ENCODE measurements around the gene KCNJ4.

Gene KCNJ4

GRCh38 chr22:38455076-38455529 lies at the start of gene KCNJ4:
Gene KCNJ4, minus strand, starts transcription at chr22:38455199. Its CDS starts 27,067 bp downstream, at chr22:38428132.
- Histone ChIP-seq H3F3A (ENCODE audit: insufficient read depth, low read length) (no peaks in the 10 kb centered on the region), H3K36me3 (replicated peaks; ENCODE audit: insufficient read depth, low read length) (no peaks in the 10 kb centered on the region), H3K4me2 (ENCODE audit: low read depth, low read length) (peak within 1 kb of the TSS; percentile 52; the same call in 1 of the 2 replicates), H3K9me2 (replicated peaks; ENCODE audit: insufficient read depth, low read length) (no peaks in the 10 kb centered on the region), H2AFZ (ENCODE audit: low read length) (no peak within 1 kb of the TSS), H3K27ac (ENCODE audit: low read length) (no peak within 1 kb of the TSS), H3K4me1 (ENCODE audit: low read length) (no peaks in the 10 kb centered on the region), H3K27me3 (replicated peaks; ENCODE audit: insufficient read depth, low read length) (peaks cover 77% of the 10 kb centered on the region), H3K9me3 (replicated peaks; ENCODE audit: insufficient read depth, low read length) (no peaks in the 10 kb centered on the region), H3K4me3 (ENCODE audit: low read length) (peak within 1 kb of the TSS; percentile 13; the same call in 1 of the 2 replicates), H3K9ac (ENCODE audit: low read length) (no peak within 1 kb of the TSS), H3K79me2 (ENCODE audit: low read length) (no peaks in the 10 kb centered on the region), H4K20me1 (ENCODE audit: insufficient read depth, low read length) (no peaks in the 10 kb centered on the region)
- TF ChIP-seq CTCF (IDR thresholded peaks at IDR 0.05; ENCODE audit: low read length) = no peak
- DNase-seq = no peak

GRCh38 chr22:38503021-38503420 lies 48.0 kb upstream of the KCNJ4 start:
- no peak overlapping the region for H2AFZ ChIP-seq (ENCODE audit: low read length)
- H3K9ac ChIP-seq (ENCODE audit: low read length) = no peak overlapping the region
- H3K27ac ChIP-seq (ENCODE audit: low read length) = no peak overlapping the region
- no peaks in the 10 kb centered on the region for H3K9me3 ChIP-seq (replicated peaks; ENCODE audit: insufficient read depth, low read length)
- no peaks in the 10 kb centered on the region for H3K27me3 ChIP-seq (replicated peaks; ENCODE audit: insufficient read depth, low read length)
- H3K4me1 ChIP-seq (ENCODE audit: low read length) = peaks cover 18% of the 10 kb centered on the region
- no peak for TF ChIP-seq CTCF (IDR thresholded peaks at IDR 0.05; ENCODE audit: low read length)
- TF ChIP-seq EZH2phosphoT487 (IDR thresholded peaks at IDR 0.05; ENCODE audit: low read length) = no peak
- no peak for TF ChIP-seq EZH2 (optimal IDR thresholded peaks at IDR 0.05; ENCODE audit: low read depth, low read length)
- H3K9me2 ChIP-seq (replicated peaks; ENCODE audit: insufficient read depth, low read length) = no peaks in the 10 kb centered on the region
- peak overlapping the region; percentile 97 for H3K4me2 ChIP-seq (ENCODE audit: low read depth, low read length)
- H4K20me1 ChIP-seq (ENCODE audit: insufficient read depth, low read length) = peaks cover 42% of the 10 kb centered on the region
- H3K4me3 ChIP-seq (ENCODE audit: low read length) = no peak overlapping the region
- H3F3A ChIP-seq (ENCODE audit: insufficient read depth, low read length) = peaks cover 9% of the 10 kb centered on the region; the same call in 1 of the 2 replicates
- H3K36me3 ChIP-seq (replicated peaks; ENCODE audit: insufficient read depth, low read length) = peaks cover 17% of the 10 kb centered on the region
- H3K79me2 ChIP-seq (ENCODE audit: low read length) = peaks cover 81% of the 10 kb centered on the region
- DNase-seq = no peak

GRCh38 chr22:38501797-38502672 lies 47.0 kb upstream of the KCNJ4 start:
- Histone ChIP-seq H3K4me1 (ENCODE audit: low read length) (peaks cover 20% of the 10 kb centered on the region), H3K27me3 (replicated peaks; ENCODE audit: insufficient read depth, low read length) (no peaks in the 10 kb centered on the region), H3K27ac (ENCODE audit: low read length) (no peak overlapping the region), H3K4me3 (ENCODE audit: low read length) (no peak overlapping the region), H4K20me1 (ENCODE audit: insufficient read depth, low read length) (peaks cover 46% of the 10 kb centered on the region), H3K9me3 (replicated peaks; ENCODE audit: insufficient read depth, low read length) (no peaks in the 10 kb centered on the region), H3K36me3 (replicated peaks; ENCODE audit: insufficient read depth, low read length) (peaks cover 22% of the 10 kb centered on the region), H2AFZ (ENCODE audit: low read length) (no peak overlapping the region), H3K79me2 (ENCODE audit: low read length) (peaks cover 91% of the 10 kb centered on the region), H3K9me2 (replicated peaks; ENCODE audit: insufficient read depth, low read length) (no peaks in the 10 kb centered on the region), H3K9ac (ENCODE audit: low read length) (no peak overlapping the region), H3K4me2 (ENCODE audit: low read depth, low read length) (no peak overlapping the region), H3F3A (ENCODE audit: insufficient read depth, low read length) (peaks cover 9% of the 10 kb centered on the region; the same call in 1 of the 2 replicates)
- TF ChIP-seq EZH2phosphoT487 (IDR thresholded peaks at IDR 0.05; ENCODE audit: low read length) = no peak
- no peak for TF ChIP-seq CTCF (IDR thresholded peaks at IDR 0.05; ENCODE audit: low read length)
- no peak for TF ChIP-seq EZH2 (optimal IDR thresholded peaks at IDR 0.05; ENCODE audit: low read depth, low read length)
- no peak for DNase-seq

All from MM.1S (cell line).